ENCODE results near the gene ST3GAL2. TPM values are rescaled to one million over a fixed set of nuclear protein-coding genes. Genes with fewer than 3 reads are reported as not detected.

ST3GAL2 gene
- total RNA-seq, 1 donor from 2014 or later = 23.3 TPM

DNA sequence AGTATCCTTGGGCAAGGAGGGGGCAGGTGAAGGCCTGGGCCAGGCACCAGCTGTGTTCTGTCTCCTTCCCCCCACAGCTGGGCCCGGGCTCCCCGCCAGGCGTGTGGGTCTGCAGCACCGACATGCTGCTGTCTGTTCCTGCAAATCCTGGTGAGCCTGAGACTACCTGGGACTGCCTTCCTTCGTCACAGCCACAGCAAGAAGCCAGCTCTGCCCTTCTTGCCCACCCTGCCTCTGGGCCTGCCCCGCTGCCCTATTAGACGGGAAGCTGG lies 27.8 kb upstream of the ST3GAL2 start:
- TF ChIP-seq CTCF (conservative IDR thresholded peaks at IDR 0.05; ENCODE audit: low read depth, low read length) = no peak
- no peak for DNase-seq (ENCODE audit: low read depth)
- H3K4me3 ChIP-seq (ENCODE audit: low read depth, low read length) = no peak overlapping the region

GRCh38 chr16:70465999-70466804 lies 27.3 kb upstream of the ST3GAL2 start:
- DNase-seq (ENCODE audit: low read depth) = no peak
- no peak overlapping the region for H3K4me3 ChIP-seq (ENCODE audit: low read depth, low read length)
- TF ChIP-seq CTCF (conservative IDR thresholded peaks at IDR 0.05; ENCODE audit: low read depth, low read length) = no peak

GRCh38 chr16:70463235-70463634 lies 24.3 kb upstream of the ST3GAL2 start:
- H3K4me3 ChIP-seq (ENCODE audit: low read depth, low read length) = no peak overlapping the region
- TF ChIP-seq CTCF (conservative IDR thresholded peaks at IDR 0.05; ENCODE audit: low read depth, low read length) = no peak
- no peak for DNase-seq (ENCODE audit: low read depth)

DNA sequence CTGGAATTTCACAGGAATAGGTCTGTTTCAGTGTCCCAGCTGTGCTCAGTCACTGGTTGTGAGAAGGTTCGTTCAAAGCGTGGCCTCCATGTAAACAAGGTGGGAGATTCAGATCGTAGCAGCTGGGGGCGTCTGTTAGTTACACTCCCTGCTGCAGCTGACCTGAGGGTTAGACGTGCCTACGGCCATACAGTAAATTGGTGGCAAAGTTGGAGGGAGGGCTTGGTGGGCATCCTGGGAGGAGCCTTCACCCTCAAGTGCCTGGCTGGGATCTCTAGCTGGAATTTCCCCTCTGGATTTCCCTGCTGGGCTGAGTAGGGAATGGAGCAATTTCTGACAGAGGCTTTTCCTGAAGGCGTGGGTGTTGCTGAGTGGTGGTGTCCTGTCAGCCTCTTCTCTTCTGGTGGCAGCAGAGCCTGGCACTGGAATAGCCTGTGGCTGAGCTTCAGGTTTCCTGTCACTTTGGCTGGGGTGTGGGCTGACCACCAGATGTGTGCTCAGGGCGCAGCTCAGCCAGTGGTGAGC lies 21.9 kb upstream of the ST3GAL2 start:
- TF ChIP-seq CTCF (conservative IDR thresholded peaks at IDR 0.05; ENCODE audit: low read depth, low read length) = no peak
- no peak for DNase-seq (ENCODE audit: low read depth)
- no peak overlapping the region for H3K4me3 ChIP-seq (ENCODE audit: low read depth, low read length)

DNA sequence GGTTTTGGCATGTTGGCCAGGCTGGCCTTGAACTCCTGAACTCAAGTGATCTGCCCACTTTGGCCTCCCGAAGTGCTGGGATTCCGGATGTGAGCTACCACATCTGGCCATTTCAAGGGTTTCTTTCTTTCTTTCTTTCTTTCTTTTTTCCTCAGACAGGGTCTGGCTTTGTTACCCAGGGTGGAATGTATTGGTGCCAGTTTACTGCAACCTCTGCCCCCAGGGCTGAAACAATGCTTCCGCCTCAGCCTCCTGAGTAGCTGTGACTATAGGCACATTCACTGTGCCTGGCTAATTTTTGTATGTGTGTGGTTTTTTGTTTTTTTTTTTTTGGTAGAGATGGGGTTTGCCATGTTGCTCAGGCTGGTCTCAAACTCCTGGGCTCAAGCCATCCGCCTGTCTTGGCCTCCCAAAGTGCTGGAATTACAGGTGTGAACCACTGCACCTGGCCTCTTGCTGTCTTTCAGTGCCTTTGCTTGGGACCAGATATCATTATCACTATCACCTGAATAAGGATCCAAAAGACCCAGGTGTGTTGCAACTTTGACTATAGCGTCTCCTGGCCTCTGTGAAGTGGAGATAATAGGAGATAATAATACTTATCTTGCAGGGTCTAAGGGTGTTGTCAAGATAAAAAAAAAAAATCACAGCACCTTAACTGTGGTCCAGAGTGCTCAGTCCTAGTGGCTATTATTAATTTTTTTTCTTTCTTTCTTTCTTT lies 18.7 kb upstream of the ST3GAL2 start:
- no peak overlapping the region for H3K4me3 ChIP-seq (ENCODE audit: low read depth, low read length)
- no peak for TF ChIP-seq CTCF (conservative IDR thresholded peaks at IDR 0.05; ENCODE audit: low read depth, low read length)
- DNase-seq (ENCODE audit: low read depth) = no peak

GRCh38 chr16:70455910-70456309 lies 17.0 kb upstream of the ST3GAL2 start:
- no peak for DNase-seq (ENCODE audit: low read depth)
- no peak for TF ChIP-seq CTCF (conservative IDR thresholded peaks at IDR 0.05; ENCODE audit: low read depth, low read length)

More at GRCh38 chr16:70455910-70456309, 17.0 kb upstream of the ST3GAL2 start:
- H3K4me3 ChIP-seq (ENCODE audit: low read depth, low read length) = no peak overlapping the region
